NB4 (cell line): Measurements from ENCODE around the gene SEMA4B.

Source experiments
- POLR2A ChIP-seq: IDR thresholded peaks from 2 replicates; pipeline ENCODE4 v1.6.1; 2011; ENCODE audit warnings: mild to moderate bottlenecking; ENCODE audit not compliant: insufficient read length; ENCODE audit errors: extremely low read depth
- TF ChIP-seq, protein P1 (sequence below): IDR thresholded peaks from one replicate; pipeline ENCODE4 v1.5.1; 2012; ENCODE audit warnings: low read depth, low read length
- TF ChIP-seq, protein P2 (sequence below): IDR thresholded peaks from 2 replicates; pipeline ENCODE4 v1.6.1; 2011; ENCODE audit warnings: low read depth, low read length

- TF ChIP-seq POLR2A, result no peak
- TF ChIP-seq, protein P1, sequence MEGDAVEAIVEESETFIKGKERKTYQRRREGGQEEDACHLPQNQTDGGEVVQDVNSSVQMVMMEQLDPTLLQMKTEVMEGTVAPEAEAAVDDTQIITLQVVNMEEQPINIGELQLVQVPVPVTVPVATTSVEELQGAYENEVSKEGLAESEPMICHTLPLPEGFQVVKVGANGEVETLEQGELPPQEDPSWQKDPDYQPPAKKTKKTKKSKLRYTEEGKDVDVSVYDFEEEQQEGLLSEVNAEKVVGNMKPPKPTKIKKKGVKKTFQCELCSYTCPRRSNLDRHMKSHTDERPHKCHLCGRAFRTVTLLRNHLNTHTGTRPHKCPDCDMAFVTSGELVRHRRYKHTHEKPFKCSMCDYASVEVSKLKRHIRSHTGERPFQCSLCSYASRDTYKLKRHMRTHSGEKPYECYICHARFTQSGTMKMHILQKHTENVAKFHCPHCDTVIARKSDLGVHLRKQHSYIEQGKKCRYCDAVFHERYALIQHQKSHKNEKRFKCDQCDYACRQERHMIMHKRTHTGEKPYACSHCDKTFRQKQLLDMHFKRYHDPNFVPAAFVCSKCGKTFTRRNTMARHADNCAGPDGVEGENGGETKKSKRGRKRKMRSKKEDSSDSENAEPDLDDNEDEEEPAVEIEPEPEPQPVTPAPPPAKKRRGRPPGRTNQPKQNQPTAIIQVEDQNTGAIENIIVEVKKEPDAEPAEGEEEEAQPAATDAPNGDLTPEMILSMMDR, result no peak
- TF ChIP-seq, protein P2, sequence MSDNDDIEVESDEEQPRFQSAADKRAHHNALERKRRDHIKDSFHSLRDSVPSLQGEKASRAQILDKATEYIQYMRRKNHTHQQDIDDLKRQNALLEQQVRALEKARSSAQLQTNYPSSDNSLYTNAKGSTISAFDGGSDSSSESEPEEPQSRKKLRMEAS, result no peak
These were observed 27.8 kb upstream of the SEMA4B start for GRCh38 chr15:90173372-90173771.
